ENCODE results near the gene UFD1. TPM values are rescaled to one million over a fixed set of nuclear protein-coding genes. Genes with fewer than 3 reads are reported as not detected.

Gene UFD1
- total and polyA plus RNA-seq, 2 of the 13 experiments (the other 11 are each of a cell fraction or from before 2014, with no cell fraction given) = 47.9 to 51.1 TPM

DNA sequence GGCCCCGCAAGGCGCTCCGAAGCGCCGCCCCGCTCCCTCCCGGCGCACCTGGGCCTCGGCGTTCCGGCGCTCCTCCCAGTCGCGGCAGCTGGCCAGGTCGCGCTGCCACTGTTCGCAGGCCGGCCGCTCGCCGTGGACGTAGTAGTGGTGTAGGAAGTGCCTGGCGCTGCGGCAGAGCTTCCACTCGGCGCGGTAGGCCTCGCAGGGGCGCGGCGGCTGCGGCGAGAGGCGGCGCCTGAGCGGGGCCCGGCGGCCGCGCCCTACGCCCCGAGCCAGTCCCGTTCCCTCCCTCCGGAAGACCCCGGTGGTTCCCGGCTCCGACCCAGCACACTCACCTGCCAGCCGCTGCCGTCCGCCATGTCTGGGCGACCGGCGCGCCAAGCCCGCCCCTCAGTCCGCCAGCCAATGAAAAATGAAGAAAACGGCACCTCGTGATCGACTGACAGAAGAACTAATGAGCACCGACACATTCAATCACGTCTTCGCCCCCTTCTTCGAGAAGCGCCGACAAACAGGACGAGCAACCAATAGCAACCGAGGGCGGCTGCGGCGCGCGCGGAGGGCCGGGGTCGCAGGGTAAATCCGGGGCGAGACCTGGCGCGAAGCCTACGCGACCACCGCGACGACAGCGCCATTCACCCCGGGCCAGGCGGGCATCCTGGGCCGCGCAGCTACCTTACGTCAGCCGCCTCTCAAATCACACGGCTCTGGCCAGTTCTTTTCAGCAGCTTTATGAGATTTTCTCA lies 31.5 kb downstream of the UFD1 start, which contains the start of gene C22orf39 (continued):
- TF ChIP-seq GLMP (CRISPR knock-in tag; IDR thresholded peaks at IDR 0.05; ENCODE audit: borderline replicate concordance) (no peak), ZNF350 (CRISPR knock-in tag; IDR thresholded peaks at IDR 0.05; ENCODE audit: borderline replicate concordance, low read depth) (no peak), EHMT2 (IDR thresholded peaks at IDR 0.05; ENCODE audit: borderline replicate concordance, low read depth, low read length) (no peak), ZFYVE20 (CRISPR knock-in tag; IDR thresholded peaks at IDR 0.05; ENCODE audit: borderline replicate concordance, low read depth) (no peak), ZNF703 (CRISPR knock-in tag; IDR thresholded peaks at IDR 0.05; ENCODE audit: borderline replicate concordance) (no peak), HDAC6 (IDR thresholded peaks at IDR 0.05; ENCODE audit: low read depth, low read length) (no peak), SNAPC5 (CRISPR knock-in tag; IDR thresholded peaks at IDR 0.05; ENCODE audit: borderline replicate concordance) (no peak), ZNF768 (CRISPR knock-in tag; IDR thresholded peaks at IDR 0.05) (peak; percentile 24; the same call in 1 of the 2 replicates), CREB1 (IDR thresholded peaks at IDR 0.05) (peak; percentile 81), CREB1 (CRISPR knock-in tag; IDR thresholded peaks at IDR 0.05) (peak; percentile 90), ZUFSP (CRISPR knock-in tag; IDR thresholded peaks at IDR 0.05; ENCODE audit: borderline replicate concordance) (no peak), THAP11 (CRISPR knock-in tag; IDR thresholded peaks at IDR 0.05) (no peak; the same call in 1 of the 2 replicates), NONO (IDR thresholded peaks at IDR 0.05) (no peak), NONO (CRISPR knock-in tag; conservative IDR thresholded peaks at IDR 0.05) (peak; percentile 40; the same call in 1 of the 2 replicates), GATAD2A (CRISPR knock-in tag; IDR thresholded peaks at IDR 0.05) (no peak; the same call in 1 of the 2 replicates), SP5 (CRISPR knock-in tag; IDR thresholded peaks at IDR 0.05; ENCODE audit: borderline replicate concordance, low read depth) (no peak), TRIM24 (CRISPR knock-in tag; IDR thresholded peaks at IDR 0.05) (no peak), ZNF619 (CRISPR knock-in tag; IDR thresholded peaks at IDR 0.05) (0 out of 2 replicates have a peak, but pooled peaks have one; percentile 79), ZNF3 (CRISPR knock-in tag; IDR thresholded peaks at IDR 0.05) (no peak), STAG1 (CRISPR knock-in tag; IDR thresholded peaks at IDR 0.05) (no peak; the same call in 1 of the 2 replicates), ZNF34 (CRISPR knock-in tag; IDR thresholded peaks at IDR 0.05; ENCODE audit: borderline replicate concordance) (no peak), ARID2 (CRISPR knock-in tag; IDR thresholded peaks at IDR 0.05; ENCODE audit: borderline replicate concordance) (no peak), ZNF652 (CRISPR knock-in tag; IDR thresholded peaks at IDR 0.05; ENCODE audit: borderline replicate concordance, low read depth) (no peak), KDM5B (CRISPR knock-in tag; IDR thresholded peaks at IDR 0.05; ENCODE audit: borderline replicate concordance) (peak; percentile 37)
- TF ChIP-seq, protein P1, sequence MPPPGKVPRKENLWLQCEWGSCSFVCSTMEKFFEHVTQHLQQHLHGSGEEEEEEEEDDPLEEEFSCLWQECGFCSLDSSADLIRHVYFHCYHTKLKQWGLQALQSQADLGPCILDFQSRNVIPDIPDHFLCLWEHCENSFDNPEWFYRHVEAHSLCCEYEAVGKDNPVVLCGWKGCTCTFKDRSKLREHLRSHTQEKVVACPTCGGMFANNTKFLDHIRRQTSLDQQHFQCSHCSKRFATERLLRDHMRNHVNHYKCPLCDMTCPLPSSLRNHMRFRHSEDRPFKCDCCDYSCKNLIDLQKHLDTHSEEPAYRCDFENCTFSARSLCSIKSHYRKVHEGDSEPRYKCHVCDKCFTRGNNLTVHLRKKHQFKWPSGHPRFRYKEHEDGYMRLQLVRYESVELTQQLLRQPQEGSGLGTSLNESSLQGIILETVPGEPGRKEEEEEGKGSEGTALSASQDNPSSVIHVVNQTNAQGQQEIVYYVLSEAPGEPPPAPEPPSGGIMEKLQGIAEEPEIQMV (CRISPR knock-in tag; IDR thresholded peaks at IDR 0.05; ENCODE audit: low read depth) = no peak
- TF ChIP-seq, protein P2, sequence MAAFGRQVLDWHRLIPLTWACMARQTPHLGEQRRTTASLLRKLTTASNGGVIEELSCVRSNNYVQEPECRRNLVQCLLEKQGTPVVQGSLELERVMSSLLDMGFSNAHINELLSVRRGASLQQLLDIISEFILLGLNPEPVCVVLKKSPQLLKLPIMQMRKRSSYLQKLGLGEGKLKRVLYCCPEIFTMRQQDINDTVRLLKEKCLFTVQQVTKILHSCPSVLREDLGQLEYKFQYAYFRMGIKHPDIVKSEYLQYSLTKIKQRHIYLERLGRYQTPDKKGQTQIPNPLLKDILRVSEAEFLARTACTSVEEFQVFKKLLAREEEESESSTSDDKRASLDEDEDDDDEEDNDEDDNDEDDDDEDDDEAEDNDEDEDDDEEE (CRISPR knock-in tag; IDR thresholded peaks at IDR 0.05) = peak; percentile 73; the same call in 1 of the 2 replicates

Data from HepG2 (cell line).